GM21723 (cell line): Measurements from ENCODE around the gene SLC4A3.
"Not testable (repeated sequence)": the region's sequence is repeated elsewhere in the genome, so short reads cannot be mapped to it uniquely, and the experiment has no call there.

ENCODE experiments used
- ATAC-seq: cut with Tn5 transposase; IDR thresholded peaks from one replicate; pipeline ENCODE4 v1.9.1; 2021; ENCODE audit warnings: mild to moderate bottlenecking, moderate library complexity; ENCODE audit not compliant: unreplicated experiment

The SLC4A3 gene

GRCh38 chr2:219643788-219644398 lies 16.5 kb downstream of the SLC4A3 start:
- ATAC-seq: no peak

- no peak for ATAC-seq
These were observed 17.5 kb downstream of the SLC4A3 start for GRCh38 chr2:219644801-219645480.

- ATAC-seq: no peak
These were observed 18.4 kb downstream of the SLC4A3 start for GRCh38 chr2:219645631-219646527.

DNA sequence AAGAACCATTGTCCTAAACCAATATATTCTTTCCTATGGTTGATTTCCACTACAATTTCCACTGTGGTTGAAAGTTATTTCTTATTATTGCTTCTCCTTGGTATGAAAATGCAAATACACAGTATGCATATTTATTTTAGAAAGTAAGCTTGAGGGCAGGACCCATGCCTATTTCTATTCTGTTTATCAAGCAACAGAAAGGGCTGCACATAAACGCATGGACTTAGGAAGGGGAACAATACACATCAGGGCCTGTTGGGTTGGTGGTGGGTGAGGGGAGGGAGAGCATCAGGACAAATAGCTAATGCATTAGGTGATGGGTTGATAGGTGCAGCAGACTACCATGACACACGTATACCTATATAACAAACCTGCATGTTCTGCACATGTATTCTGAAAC lies 20.7 kb downstream of the SLC4A3 start:
- ATAC-seq: no peak

- no peak for ATAC-seq
These were observed 21.5 kb downstream of the SLC4A3 start for GRCh38 chr2:219648963-219649362.

DNA sequence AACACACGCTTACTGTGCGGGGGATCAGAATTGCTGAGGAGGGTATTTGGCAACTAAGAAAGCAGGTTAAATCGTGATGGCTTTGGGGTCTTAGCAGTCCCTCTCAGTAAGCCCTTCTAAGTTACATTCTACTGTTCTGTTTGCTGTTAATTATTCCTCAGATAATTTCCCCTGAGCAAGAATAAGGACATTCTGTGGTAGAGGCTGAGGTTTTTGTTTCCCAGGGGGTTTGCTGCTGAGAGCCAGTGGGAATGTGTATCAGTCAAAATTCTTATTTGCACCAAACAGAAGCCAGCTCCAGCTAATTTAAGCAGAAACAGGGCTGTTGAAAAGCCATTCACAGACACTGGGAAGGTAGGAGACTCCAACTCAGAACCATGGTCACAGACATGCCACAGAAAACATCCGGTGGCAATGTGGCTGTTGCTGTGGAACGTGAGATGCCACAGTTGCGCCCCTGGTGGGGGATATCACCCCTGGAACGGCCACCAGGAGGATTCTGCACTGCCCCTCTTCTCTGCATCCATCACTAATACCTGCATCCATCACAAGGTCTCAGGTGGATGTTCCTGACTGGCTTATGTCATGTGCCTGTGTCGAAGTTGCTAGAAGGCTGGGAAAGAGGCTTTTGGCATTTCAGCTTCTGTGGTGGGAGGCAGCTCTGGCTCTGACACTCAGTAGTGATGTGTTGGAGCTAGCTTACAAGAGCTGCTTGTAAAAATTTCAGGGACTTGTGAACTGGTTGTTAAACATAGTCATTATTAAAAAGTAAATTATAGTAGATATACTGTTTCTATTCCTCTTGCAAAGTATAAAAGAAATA lies 23.2 kb downstream of the SLC4A3 start:
- ATAC-seq: no peak

DNA sequence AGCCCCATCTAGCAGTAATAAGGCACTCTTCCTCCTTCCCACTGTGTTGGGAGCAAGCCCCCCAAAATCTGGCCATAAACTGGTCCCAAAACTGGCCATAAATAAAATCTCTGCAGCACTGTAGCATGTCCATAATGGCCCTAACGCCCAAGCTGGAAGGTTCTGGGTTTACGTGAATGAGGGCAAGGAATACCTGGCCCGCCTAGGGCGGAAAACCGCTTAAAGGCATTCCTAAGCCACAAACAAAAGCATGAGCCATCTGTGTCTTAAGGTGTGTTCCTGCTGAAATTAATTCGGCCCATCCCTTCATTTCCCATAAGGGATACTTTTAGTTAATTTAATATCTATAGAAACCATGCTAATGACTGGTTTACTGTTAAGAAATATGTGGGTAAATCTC lies 24.2 kb downstream of the SLC4A3 start:
- not testable (repeated sequence) for ATAC-seq

DNA sequence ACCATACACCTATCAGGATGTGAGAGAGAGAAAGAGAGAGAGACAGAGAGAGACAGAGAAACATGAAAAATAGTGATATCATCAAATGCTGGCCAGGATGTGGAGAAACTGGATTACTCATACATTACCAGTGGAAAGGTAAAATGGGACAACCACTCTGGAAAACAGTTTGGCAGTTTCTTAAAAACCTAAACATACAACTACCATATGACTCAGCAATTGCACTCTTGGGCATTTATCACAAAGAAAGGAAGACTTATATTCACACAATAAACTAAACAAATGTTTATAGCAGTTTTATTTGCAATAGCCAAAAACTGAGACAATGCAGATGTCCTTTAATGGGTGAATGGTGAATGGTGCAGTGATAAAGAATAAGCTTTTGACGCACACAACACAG lies 29.1 kb downstream of the SLC4A3 start:
- ATAC-seq: no peak

- no peak for ATAC-seq
These were observed 30.9 kb downstream of the SLC4A3 start for GRCh38 chr2:219658196-219658846.

- ATAC-seq: no peak
These were observed 31.4 kb downstream of the SLC4A3 start for GRCh38 chr2:219658874-219659273.

GRCh38 chr2:219661197-219661954 lies 33.9 kb downstream of the SLC4A3 start:
- peak; percentile 92 for ATAC-seq

GRCh38 chr2:219661955-219662395 lies 34.5 kb downstream of the SLC4A3 start:
- no peak for ATAC-seq

DNA sequence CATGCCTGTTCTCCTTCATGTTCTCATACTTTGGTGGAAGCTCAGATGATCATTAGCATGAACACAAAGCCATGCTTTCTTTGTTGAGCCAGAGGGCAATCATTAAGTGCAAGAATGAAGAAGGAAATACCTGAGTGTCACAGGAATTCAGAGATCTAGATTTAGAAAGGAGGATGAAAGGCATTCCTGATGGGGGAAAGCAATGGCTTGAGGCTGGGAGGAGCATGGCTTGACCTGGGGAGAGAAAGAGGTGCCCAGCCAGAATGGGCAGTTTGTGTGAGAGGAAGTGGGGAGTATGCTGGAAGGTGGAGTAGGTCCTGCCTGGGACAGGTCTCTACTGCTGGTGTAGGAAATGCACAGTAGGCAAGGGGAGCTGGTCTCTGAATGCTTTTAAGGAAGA lies 35.1 kb downstream of the SLC4A3 start:
- ATAC-seq: no peak

DNA sequence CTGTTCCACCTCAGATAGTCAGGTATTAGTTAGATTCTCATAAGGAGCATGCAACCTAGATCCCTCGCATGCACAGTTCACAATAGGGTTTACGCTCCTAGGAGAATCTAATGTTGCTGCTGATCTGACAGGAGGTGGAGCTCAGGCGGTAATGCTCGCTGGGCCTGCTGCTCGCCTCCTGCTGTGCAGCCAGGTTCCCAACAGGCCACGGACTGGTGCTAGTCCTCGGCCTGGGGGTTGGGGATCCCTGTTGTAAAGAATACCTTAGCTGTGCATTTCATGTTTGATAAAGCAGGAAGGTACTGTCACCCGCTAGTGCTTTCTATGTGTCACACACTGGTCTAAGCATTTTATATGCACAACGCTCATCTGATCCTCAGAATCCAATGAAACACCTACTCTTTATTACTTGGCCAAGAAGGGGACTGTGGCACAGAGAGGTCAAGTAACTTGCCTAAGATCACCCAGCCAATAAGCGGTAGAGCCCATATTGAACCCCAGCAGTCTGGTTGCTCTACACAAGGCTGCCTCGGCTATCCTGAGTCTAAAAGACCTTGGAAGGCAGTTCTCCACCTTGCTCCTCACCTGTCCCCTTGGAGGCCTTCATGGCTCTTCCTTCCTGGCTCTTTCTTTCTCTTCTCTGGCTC lies 35.8 kb downstream of the SLC4A3 start:
- ATAC-seq: no peak

- no peak for ATAC-seq
These were observed 36.6 kb downstream of the SLC4A3 start for GRCh38 chr2:219664041-219664440.

DNA sequence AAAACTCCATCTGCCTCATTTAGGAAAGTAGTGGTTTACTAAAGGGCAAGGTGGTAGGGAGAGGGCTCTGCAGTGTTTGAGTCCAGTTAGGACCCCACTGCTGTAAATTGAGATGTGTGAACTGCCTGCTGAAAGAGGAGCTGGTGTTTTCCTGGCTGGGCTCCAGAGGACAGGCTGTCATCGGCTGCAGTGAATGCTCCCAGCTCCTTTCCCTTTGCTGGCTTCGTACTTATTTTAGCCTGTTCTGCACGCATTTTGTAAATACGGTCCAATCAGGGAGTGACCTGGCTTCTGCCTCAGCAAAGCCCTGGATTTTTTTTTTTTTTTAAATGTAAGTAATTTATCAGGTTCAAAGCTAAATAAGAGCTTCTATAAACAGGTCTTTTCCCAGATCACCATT lies 37.5 kb downstream of the SLC4A3 start:
- ATAC-seq: no peak

DNA sequence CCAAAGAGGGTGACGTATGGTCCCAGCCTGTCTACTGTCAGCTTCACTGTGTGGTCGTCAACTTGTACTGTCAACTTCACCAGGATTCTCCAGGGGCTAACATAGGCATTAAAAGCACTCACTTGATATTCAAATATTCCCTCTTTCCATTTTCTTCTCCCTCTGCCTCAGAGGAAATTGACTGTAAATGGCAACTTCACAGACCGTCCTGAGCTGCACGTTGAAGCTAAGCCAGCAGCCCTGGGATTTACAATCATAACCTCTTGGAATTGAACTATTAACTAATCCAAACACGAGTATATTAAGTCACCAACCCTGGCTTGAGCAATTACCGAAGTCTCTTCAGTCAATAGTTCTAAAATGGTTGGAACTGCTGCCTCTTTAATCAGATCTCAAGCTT lies 38.5 kb downstream of the SLC4A3 start:
- ATAC-seq: no peak

DNA sequence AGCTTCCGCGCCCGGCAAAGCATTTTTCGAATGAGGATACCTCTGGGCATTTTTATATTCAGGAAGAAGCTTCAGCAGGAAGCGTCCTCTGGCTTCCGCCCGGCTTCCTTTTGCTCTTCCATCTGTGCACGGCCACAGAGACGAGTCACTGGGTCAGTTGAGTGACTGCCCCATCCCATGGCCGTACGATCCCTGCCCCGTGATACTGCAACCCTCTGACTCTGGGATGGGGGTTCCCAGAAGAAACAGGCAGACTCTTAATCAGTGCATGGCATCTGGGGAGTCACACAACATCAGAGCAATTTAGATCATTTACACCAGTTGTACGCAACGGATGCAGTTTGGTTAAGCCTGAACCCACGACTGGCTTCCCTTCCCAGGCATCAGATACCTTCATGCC lies 40.9 kb downstream of the SLC4A3 start:
- no peak for ATAC-seq

DNA sequence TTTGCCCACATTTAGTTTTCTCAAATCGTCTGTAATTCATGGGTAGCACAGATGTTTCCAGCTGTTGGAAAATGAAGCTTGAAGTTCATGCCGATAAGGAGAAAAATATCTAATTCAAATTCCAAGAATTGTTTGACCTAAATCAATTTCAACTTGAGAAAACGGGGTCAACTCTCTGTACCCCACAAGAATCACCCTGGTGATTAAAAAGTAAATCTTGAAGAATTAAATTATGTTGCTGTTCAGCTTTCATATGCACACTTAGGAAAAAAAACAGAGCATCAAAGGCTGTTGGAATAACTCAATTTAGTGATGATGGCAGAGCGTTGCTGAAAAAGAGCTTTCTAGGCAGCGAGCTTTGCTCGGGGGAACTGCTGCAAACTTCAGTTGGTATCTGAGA lies 43.0 kb downstream of the SLC4A3 start:
- ATAC-seq: no peak
